GM18526 (cell line): ENCODE data around the gene MND1.

Source experiments
- POLR2A ChIP-seq: IDR thresholded peaks from 3 replicates; pipeline ENCODE4 v1.6.1; 2011; ENCODE audit not compliant: insufficient read length; ENCODE audit errors: extremely low read depth

Gene MND1

GRCh38 chr4:153438916-153439756 lies 94.6 kb downstream of the MND1 start:
- no peak for TF ChIP-seq POLR2A

GRCh38 chr4:153439831-153440230 lies 95.3 kb downstream of the MND1 start:
- TF ChIP-seq POLR2A = no peak

GRCh38 chr4:153440475-153440874 lies 96.0 kb downstream of the MND1 start:
- TF ChIP-seq POLR2A = no peak

GRCh38 chr4:153447175-153447905 lies 102.9 kb downstream of the MND1 start:
- TF ChIP-seq POLR2A = no peak

GRCh38 chr4:153448003-153448731 lies 103.7 kb downstream of the MND1 start:
- TF ChIP-seq POLR2A = no peak

- no peak for TF ChIP-seq POLR2A
Observed at GRCh38 chr4:153449338-153449737, 104.8 kb downstream of the MND1 start.

GRCh38 chr4:153450544-153450917 lies 106.0 kb downstream of the MND1 start:
- no peak for TF ChIP-seq POLR2A

- no peak for TF ChIP-seq POLR2A
Observed at GRCh38 chr4:153451911-153452657, 107.6 kb downstream of the MND1 start.

GRCh38 chr4:153452658-153453378 lies 108.3 kb downstream of the MND1 start:
- no peak for TF ChIP-seq POLR2A

GRCh38 chr4:153453402-153453801 lies 108.9 kb downstream of the MND1 start:
- no peak for TF ChIP-seq POLR2A

GRCh38 chr4:153458969-153459368 lies 114.5 kb downstream of the MND1 start:
- TF ChIP-seq POLR2A = no peak

- TF ChIP-seq POLR2A = no peak
Observed at GRCh38 chr4:153464068-153464467, 119.6 kb downstream of the MND1 start.
